WTC11 (cell line): ENCODE results near the gene CACNG7. TPM values are rescaled to one million over a fixed set of nuclear protein-coding genes. Genes with fewer than 3 reads are reported as not detected.

Experiments used
- ATAC-seq: fragments of 200-7000 bp; cut with Tn5 transposase; 2 replicates; pipeline ENCODE4 v1.10.0; 2021; ENCODE audit warnings: mild to moderate bottlenecking, moderate library complexity
- CTCF ChIA-PET: fragments of 300-600 bp; sonication (Branson Sonifier 250); formaldehyde crosslinking; loops from one replicate; lab custom pipeline; 2021; ENCODE audit warnings: antibody characterized with exemption; lab: Charles Lee
- POLR2A ChIA-PET: fragments of 350-600 bp; sonication (Branson Sonifier 250); formaldehyde crosslinking; loops from one replicate; lab custom pipeline; 2021; ENCODE audit warnings: antibody characterized with exemption; lab: Charles Lee
- DNase-seq: peaks from one replicate; pipeline ENCODE4 v3.0.0; 2021; ENCODE audit warnings: low spot score
- H3K27ac Mint-ChIP-seq: 2 replicates; pipeline ENCODE4 v1.8.0; 2021; ENCODE audit warnings: mixed read lengths
- H3K27me3 Mint-ChIP-seq: 2 replicates; pipeline ENCODE4 v1.8.0; 2021; ENCODE audit warnings: low read depth, mild to moderate bottlenecking, moderate library complexity, mixed read lengths
- H3K36me3 Mint-ChIP-seq: 2 replicates; pipeline ENCODE4 v1.8.0; 2021; ENCODE audit warnings: mixed read lengths
- H3K4me1 Mint-ChIP-seq: 2 replicates; pipeline ENCODE4 v1.8.0; 2022; ENCODE audit warnings: mixed read lengths
- H3K4me3 Mint-ChIP-seq: 2 replicates; pipeline ENCODE4 v1.8.0; 2021; ENCODE audit warnings: mild to moderate bottlenecking, moderate library complexity, mixed read lengths
- H3K9me3 Mint-ChIP-seq: 2 replicates; pipeline ENCODE4 v1.8.0; 2021; ENCODE audit warnings: mixed read lengths
- AFF4 ChIP-seq: sonication (generic); formaldehyde crosslinking; IDR thresholded peaks from 2 replicates; pipeline ENCODE4 v1.8.1; 2023; ENCODE audit warnings: mild to moderate bottlenecking, missing genetic modification reagents, borderline replicate concordance
- ATF1 ChIP-seq: sonication (generic); formaldehyde crosslinking; IDR thresholded peaks from 2 replicates; pipeline ENCODE4 v1.8.1; 2023; ENCODE audit warnings: mild to moderate bottlenecking, moderate library complexity, missing genetic modification reagents
- EMX1 ChIP-seq: fragments of 250-450 bp; sonication (Bioruptor Pico); IDR thresholded peaks from 2 replicates; pipeline ENCODE4 v1.8.0; 2021; ENCODE audit warnings: mild to moderate bottlenecking
- GABPB1 ChIP-seq: sonication (generic); formaldehyde crosslinking; IDR thresholded peaks from 2 replicates; pipeline ENCODE4 v1.8.1; 2023; ENCODE audit warnings: mild to moderate bottlenecking, missing genetic modification reagents
- NR1H2 ChIP-seq: sonication (generic); formaldehyde crosslinking; IDR thresholded peaks from 2 replicates; pipeline ENCODE4 v1.9.0; 2021; ENCODE audit warnings: mild to moderate bottlenecking, moderate library complexity, missing genetic modification reagents
- OVOL2 ChIP-seq: fragments of 250-450 bp; sonication (Bioruptor Pico); IDR thresholded peaks from 2 replicates; pipeline ENCODE4 v1.9.0; 2021; ENCODE audit warnings: mild to moderate bottlenecking, borderline replicate concordance
- SOX15 ChIP-seq: fragments of 250-450 bp; sonication (Bioruptor Pico); IDR thresholded peaks from 2 replicates; pipeline ENCODE4 v1.9.0; 2021; ENCODE audit warnings: mild to moderate bottlenecking
- USF2 ChIP-seq: sonication (generic); formaldehyde crosslinking; IDR thresholded peaks from 2 replicates; pipeline ENCODE4 v1.8.1; 2023; ENCODE audit warnings: mild to moderate bottlenecking, missing genetic modification reagents, moderate library complexity
- ZNF121 ChIP-seq: sonication (generic); formaldehyde crosslinking; IDR thresholded peaks from 2 replicates; pipeline ENCODE4 v1.8.0; 2023; ENCODE audit warnings: missing genetic modification reagents
- ZNF232 ChIP-seq: sonication (generic); formaldehyde crosslinking; IDR thresholded peaks from 2 replicates; pipeline ENCODE4 v1.8.0; 2022; ENCODE audit warnings: mild to moderate bottlenecking, missing genetic modification reagents
- ZNF416 ChIP-seq: fragments of 250-450 bp; sonication (Bioruptor Pico); IDR thresholded peaks from 2 replicates; pipeline ENCODE4 v1.9.0; 2021; ENCODE audit warnings: mild to moderate bottlenecking, inconsistent platforms
- total RNA-seq: library from RNA; stranded (reverse); gene quantifications from 3 replicates; pipeline ENCODE4 v1.2.3, GENCODE V29; 2021
- TF ChIP-seq, protein P1 (sequence below): fragments of 250-450 bp; sonication (Bioruptor Pico); IDR thresholded peaks from 2 replicates; pipeline ENCODE4 v2.1.2; 2022; ENCODE audit warnings: mild to moderate bottlenecking, moderate library complexity
- TF ChIP-seq, protein P2 (sequence below): sonication (generic); formaldehyde crosslinking; IDR thresholded peaks from 2 replicates; pipeline ENCODE4 v1.8.0; 2023; ENCODE audit warnings: missing genetic modification reagents, mild to moderate bottlenecking, borderline replicate concordance
- TF ChIP-seq, protein P3 (sequence below): fragments of 250-450 bp; sonication (Bioruptor Pico); IDR thresholded peaks from 2 replicates; pipeline ENCODE4 v1.8.0; 2021; ENCODE audit warnings: mild to moderate bottlenecking
- TF ChIP-seq, protein P4 (sequence below): sonication (generic); formaldehyde crosslinking; IDR thresholded peaks from 2 replicates; pipeline ENCODE4 v1.8.1; 2023; ENCODE audit warnings: mild to moderate bottlenecking, missing genetic modification reagents, moderate library complexity

The CACNG7 gene
- total RNA-seq, 1 experiment from 2014 or later = 33.3 TPM

DNA sequence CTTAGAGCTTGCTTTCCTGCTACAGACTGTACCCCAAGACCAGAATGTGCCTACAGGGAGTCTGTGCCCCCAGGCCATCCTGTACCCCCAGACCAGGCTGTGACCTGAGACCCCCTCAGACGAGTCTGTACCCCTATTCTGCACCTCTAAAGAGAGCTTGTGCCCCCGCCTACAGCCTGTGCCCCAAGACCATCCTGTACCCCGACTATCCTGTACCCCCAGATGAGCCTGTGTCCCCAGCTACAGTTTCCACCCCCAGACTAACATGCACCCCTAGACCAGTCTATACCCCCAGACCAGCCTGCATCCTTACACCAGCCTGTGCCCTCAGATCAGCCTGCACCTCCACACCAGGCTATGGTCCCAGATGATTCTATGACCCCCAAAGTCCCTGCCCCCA is 84.4 kb downstream of the CACNG7 start:
- DNase-seq (no peak), ATAC-seq (no peak)
- POLR2A ChIA-PET = interaction anchor here (1.8 kb wide), 1 partner anchor 13 kb away, joined by 5 read pairs; no protein-coding TSS in a partner anchor
- TF ChIP-seq ZNF232 (CRISPR knock-in tag) (no peak), ATF1 (CRISPR knock-in tag) (no peak), AFF4 (CRISPR knock-in tag) (no peak), ZNF121 (no peak), EMX1 (CRISPR knock-in tag) (no peak), OVOL2 (CRISPR knock-in tag) (no peak), USF2 (no peak), NR1H2 (no peak), GABPB1 (CRISPR knock-in tag) (no peak), SOX15 (CRISPR knock-in tag) (no peak), ZNF416 (CRISPR knock-in tag) (no peak)
- TF ChIP-seq, protein P1, sequence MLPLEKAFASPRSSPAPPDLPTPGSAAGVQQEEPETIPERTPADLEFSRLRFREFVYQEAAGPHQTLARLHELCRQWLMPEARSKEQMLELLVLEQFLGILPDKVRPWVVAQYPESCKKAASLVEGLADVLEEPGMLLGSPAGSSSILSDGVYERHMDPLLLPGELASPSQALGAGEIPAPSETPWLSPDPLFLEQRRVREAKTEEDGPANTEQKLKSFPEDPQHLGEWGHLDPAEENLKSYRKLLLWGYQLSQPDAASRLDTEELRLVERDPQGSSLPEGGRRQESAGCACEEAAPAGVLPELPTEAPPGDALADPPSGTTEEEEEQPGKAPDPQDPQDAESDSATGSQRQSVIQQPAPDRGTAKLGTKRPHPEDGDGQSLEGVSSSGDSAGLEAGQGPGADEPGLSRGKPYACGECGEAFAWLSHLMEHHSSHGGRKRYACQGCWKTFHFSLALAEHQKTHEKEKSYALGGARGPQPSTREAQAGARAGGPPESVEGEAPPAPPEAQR = no peak
- TF ChIP-seq, protein P2, sequence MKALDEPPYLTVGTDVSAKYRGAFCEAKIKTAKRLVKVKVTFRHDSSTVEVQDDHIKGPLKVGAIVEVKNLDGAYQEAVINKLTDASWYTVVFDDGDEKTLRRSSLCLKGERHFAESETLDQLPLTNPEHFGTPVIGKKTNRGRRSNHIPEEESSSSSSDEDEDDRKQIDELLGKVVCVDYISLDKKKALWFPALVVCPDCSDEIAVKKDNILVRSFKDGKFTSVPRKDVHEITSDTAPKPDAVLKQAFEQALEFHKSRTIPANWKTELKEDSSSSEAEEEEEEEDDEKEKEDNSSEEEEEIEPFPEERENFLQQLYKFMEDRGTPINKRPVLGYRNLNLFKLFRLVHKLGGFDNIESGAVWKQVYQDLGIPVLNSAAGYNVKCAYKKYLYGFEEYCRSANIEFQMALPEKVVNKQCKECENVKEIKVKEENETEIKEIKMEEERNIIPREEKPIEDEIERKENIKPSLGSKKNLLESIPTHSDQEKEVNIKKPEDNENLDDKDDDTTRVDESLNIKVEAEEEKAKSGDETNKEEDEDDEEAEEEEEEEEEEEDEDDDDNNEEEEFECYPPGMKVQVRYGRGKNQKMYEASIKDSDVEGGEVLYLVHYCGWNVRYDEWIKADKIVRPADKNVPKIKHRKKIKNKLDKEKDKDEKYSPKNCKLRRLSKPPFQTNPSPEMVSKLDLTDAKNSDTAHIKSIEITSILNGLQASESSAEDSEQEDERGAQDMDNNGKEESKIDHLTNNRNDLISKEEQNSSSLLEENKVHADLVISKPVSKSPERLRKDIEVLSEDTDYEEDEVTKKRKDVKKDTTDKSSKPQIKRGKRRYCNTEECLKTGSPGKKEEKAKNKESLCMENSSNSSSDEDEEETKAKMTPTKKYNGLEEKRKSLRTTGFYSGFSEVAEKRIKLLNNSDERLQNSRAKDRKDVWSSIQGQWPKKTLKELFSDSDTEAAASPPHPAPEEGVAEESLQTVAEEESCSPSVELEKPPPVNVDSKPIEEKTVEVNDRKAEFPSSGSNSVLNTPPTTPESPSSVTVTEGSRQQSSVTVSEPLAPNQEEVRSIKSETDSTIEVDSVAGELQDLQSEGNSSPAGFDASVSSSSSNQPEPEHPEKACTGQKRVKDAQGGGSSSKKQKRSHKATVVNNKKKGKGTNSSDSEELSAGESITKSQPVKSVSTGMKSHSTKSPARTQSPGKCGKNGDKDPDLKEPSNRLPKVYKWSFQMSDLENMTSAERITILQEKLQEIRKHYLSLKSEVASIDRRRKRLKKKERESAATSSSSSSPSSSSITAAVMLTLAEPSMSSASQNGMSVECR (CRISPR knock-in tag) = no peak
- TF ChIP-seq, protein P3, sequence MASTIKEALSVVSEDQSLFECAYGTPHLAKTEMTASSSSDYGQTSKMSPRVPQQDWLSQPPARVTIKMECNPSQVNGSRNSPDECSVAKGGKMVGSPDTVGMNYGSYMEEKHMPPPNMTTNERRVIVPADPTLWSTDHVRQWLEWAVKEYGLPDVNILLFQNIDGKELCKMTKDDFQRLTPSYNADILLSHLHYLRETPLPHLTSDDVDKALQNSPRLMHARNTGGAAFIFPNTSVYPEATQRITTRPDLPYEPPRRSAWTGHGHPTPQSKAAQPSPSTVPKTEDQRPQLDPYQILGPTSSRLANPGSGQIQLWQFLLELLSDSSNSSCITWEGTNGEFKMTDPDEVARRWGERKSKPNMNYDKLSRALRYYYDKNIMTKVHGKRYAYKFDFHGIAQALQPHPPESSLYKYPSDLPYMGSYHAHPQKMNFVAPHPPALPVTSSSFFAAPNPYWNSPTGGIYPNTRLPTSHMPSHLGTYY (CRISPR knock-in tag) = no peak
- TF ChIP-seq, protein P4, sequence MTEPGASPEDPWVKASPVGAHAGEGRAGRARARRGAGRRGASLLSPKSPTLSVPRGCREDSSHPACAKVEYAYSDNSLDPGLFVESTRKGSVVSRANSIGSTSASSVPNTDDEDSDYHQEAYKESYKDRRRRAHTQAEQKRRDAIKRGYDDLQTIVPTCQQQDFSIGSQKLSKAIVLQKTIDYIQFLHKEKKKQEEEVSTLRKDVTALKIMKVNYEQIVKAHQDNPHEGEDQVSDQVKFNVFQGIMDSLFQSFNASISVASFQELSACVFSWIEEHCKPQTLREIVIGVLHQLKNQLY (CRISPR knock-in tag) = no peak
- H3K4me1 Mint-ChIP-seq = peaks cover 27% of the 10 kb centered on the region
- no peaks in the 10 kb centered on the region for H3K9me3 Mint-ChIP-seq
- H3K4me3 Mint-ChIP-seq = no peak overlapping the region
- no peak overlapping the region for H3K27ac Mint-ChIP-seq
- H3K27me3 Mint-ChIP-seq = peaks cover 67% of the 10 kb centered on the region
- CTCF ChIA-PET = interaction anchor here (0.5 to 2.7 kb wide), 7 partner anchors 30 to 200 kb away, joined by 3 to 10 read pairs (median 3); no protein-coding TSS in a partner anchor
- no peaks in the 10 kb centered on the region for H3K36me3 Mint-ChIP-seq

Other genes starting within 250 kb of the CACNG7 start
- 4.7 to 5.6 TPM (median 4.9 TPM) in 3 replicates for gene NLRP12, start 85.0 kb upstream of the CACNG7 start, total RNA-seq
- 78.6 to 86.4 TPM (median 79.7 TPM) in 3 replicates for gene MYADM, start 41.4 kb upstream of the CACNG7 start, total RNA-seq
- 23.0 to 30.0 TPM (median 27.5 TPM) in 3 replicates for gene PRKCG, start 27.1 kb upstream of the CACNG7 start, total RNA-seq
- 12.5 to 15.7 TPM (median 15.1 TPM) in 3 replicates for gene CACNG8, start 53.7 kb downstream of the CACNG7 start, total RNA-seq
- 2.5 to 3.3 TPM (median 2.5 TPM) in 3 replicates for gene CACNG6, start 82.4 kb downstream of the CACNG7 start, total RNA-seq
- not detected in 3 replicates for gene VSTM1, start 154.6 kb downstream of the CACNG7 start, total RNA-seq
- not detected in 3 replicates for gene TARM1, start 172.1 kb downstream of the CACNG7 start, total RNA-seq
- 1.7 to 2.7 TPM (median 2.3 TPM) in 3 replicates for gene OSCAR, start 191.5 kb downstream of the CACNG7 start, total RNA-seq
- 181 to 203 TPM (median 203 TPM) in 3 replicates for gene NDUFA3, start 193.6 kb downstream of the CACNG7 start, total RNA-seq
- 20.5 to 24.6 TPM (median 24.2 TPM) in 3 replicates for gene TFPT, start 206.4 kb downstream of the CACNG7 start, total RNA-seq
- 82.3 to 92.8 TPM (median 89.5 TPM) in 3 replicates for gene PRPF31, start 206.5 kb downstream of the CACNG7 start, total RNA-seq
- gene CNOT3, start 228.5 kb downstream of the CACNG7 start, total RNA-seq = 90.7 to 96.8 TPM (median 93.3 TPM) in 3 replicates